PC-3 (cell line): Measurements from ENCODE around the gene CD99L2.

Experiments used
- EZH2 ChIP-seq: fragments of 300-600 bp; sonication (generic); IDR thresholded peaks from one replicate; pipeline ENCODE4 v1.6.1; 2017; ENCODE audit warnings: antibody characterized with exemption, mild to moderate bottlenecking, low read length; ENCODE audit not compliant: unreplicated experiment
- EZH2phosphoT487 ChIP-seq: fragments of 300-600 bp; sonication (generic); IDR thresholded peaks from 2 replicates; pipeline ENCODE4 v1.6.1; 2018; ENCODE audit warnings: mild to moderate bottlenecking, antibody characterized with exemption, low read length, borderline replicate concordance
- TF ChIP-seq, protein P1 (sequence below): fragments of 300-600 bp; sonication (generic); conservative IDR thresholded peaks from 2 replicates; pipeline ENCODE4 v1.5.1; 2017; ENCODE audit warnings: antibody characterized with exemption, low read depth, mild to moderate bottlenecking, low read length

DNA sequence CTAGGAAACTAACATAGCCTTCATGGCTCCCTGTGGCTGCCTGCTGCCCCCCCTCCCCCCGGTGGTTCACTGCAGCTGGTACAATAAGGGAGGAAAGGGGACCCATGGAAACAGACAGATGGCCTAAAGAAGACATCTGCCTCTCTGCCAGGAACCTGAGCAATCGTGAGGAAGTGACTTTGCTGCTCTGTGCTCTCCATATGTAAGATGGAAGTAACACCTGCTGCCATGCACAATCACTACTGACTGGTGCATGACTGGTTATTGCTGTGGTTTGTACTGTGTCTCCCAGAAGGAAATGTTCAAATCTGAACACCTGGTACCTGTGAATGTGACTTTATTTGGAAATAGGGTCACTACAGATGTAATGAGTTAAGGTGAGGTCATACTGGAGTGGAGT lies 43.6 kb downstream of the CD99L2 start:
- TF ChIP-seq, protein P1, sequence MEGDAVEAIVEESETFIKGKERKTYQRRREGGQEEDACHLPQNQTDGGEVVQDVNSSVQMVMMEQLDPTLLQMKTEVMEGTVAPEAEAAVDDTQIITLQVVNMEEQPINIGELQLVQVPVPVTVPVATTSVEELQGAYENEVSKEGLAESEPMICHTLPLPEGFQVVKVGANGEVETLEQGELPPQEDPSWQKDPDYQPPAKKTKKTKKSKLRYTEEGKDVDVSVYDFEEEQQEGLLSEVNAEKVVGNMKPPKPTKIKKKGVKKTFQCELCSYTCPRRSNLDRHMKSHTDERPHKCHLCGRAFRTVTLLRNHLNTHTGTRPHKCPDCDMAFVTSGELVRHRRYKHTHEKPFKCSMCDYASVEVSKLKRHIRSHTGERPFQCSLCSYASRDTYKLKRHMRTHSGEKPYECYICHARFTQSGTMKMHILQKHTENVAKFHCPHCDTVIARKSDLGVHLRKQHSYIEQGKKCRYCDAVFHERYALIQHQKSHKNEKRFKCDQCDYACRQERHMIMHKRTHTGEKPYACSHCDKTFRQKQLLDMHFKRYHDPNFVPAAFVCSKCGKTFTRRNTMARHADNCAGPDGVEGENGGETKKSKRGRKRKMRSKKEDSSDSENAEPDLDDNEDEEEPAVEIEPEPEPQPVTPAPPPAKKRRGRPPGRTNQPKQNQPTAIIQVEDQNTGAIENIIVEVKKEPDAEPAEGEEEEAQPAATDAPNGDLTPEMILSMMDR, result no peak
- TF ChIP-seq EZH2 (no peak), EZH2phosphoT487 (no peak)
